Measurements from ENCODE around the gene AFF1. TPM values are rescaled to one million over a fixed set of nuclear protein-coding genes. Genes with fewer than 3 reads are reported as not detected.
"Not testable (repeated sequence)": the region's sequence is repeated elsewhere in the genome, so short reads cannot be mapped to it uniquely, and the experiment has no call there.

The AFF1 gene
- total RNA-seq, 4 donors from 2014 or later, result 72.5 to 128 (median 108) TPM

GRCh38 chr4:87141428-87141827 is 206.6 kb downstream of the AFF1 start:
- peak in 1 of 3 donors; percentile 62 for DNase-seq
- peak overlapping the region in 1 of 4 donors; percentile 23 for H3K27ac ChIP-seq
- TF ChIP-seq POLR2A (IDR thresholded peaks at IDR 0.05), result no peak
- TF ChIP-seq, protein P1, sequence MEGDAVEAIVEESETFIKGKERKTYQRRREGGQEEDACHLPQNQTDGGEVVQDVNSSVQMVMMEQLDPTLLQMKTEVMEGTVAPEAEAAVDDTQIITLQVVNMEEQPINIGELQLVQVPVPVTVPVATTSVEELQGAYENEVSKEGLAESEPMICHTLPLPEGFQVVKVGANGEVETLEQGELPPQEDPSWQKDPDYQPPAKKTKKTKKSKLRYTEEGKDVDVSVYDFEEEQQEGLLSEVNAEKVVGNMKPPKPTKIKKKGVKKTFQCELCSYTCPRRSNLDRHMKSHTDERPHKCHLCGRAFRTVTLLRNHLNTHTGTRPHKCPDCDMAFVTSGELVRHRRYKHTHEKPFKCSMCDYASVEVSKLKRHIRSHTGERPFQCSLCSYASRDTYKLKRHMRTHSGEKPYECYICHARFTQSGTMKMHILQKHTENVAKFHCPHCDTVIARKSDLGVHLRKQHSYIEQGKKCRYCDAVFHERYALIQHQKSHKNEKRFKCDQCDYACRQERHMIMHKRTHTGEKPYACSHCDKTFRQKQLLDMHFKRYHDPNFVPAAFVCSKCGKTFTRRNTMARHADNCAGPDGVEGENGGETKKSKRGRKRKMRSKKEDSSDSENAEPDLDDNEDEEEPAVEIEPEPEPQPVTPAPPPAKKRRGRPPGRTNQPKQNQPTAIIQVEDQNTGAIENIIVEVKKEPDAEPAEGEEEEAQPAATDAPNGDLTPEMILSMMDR (IDR thresholded peaks at IDR 0.05), result no peak
- peaks cover 0 to 13% (median 0%) of the 10 kb centered on the region in 4 donors for H3K4me1 ChIP-seq
- H3K9me3 ChIP-seq, result no peaks in the 10 kb centered on the region
- no peak overlapping the region for H3K4me3 ChIP-seq
- H3K36me3 ChIP-seq, result peaks cover 0 to 28% (median 0%) of the 10 kb centered on the region in 3 donors
- H3K27me3 ChIP-seq, result no peaks in the 10 kb centered on the region

GRCh38 chr4:87144356-87144755 is 209.5 kb downstream of the AFF1 start:
- Histone ChIP-seq H3K4me1 (peaks cover 0 to 13% (median 0%) of the 10 kb centered on the region in 4 donors), H3K27ac (peak overlapping the region in 2 of 4 donors; percentile 1 to 25), H3K9me3 (no peaks in the 10 kb centered on the region), H3K36me3 (peaks cover 0 to 12% (median 0%) of the 10 kb centered on the region in 3 donors), H3K4me3 (no peak overlapping the region), H3K27me3 (no peaks in the 10 kb centered on the region)
- DNase-seq, result no peak
- TF ChIP-seq, protein P1 (IDR thresholded peaks at IDR 0.05), result no peak
- no peak for TF ChIP-seq POLR2A (IDR thresholded peaks at IDR 0.05)

GRCh38 chr4:87145934-87146333 is 211.1 kb downstream of the AFF1 start:
- Histone ChIP-seq H3K4me1 (peaks cover 0 to 13% (median 0%) of the 10 kb centered on the region in 4 donors), H3K36me3 (peaks cover 0 to 12% (median 0%) of the 10 kb centered on the region in 3 donors)
- not testable (repeated sequence) for H3K27me3 ChIP-seq, H3K9me3 ChIP-seq, DNase-seq, H3K4me3 ChIP-seq, H3K27ac ChIP-seq

DNA sequence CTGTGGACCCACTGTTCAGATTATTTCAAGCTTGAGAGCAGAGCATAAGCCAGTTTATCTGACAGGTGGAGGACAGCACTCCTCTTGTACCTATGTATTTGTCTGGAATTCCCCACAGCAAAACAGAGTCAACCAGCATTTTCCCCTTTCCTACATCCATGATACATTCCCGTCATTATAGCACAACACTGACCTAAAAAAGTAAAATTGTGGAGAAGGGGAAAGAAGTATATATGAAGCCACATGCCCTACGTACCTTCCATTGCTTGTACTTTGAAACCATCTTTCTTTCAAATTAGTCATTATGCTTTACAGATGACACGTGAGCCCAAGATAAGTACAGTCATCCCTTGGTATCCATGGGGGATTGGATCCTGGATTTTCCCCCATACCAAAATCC is 212.3 kb downstream of the AFF1 start:
- peaks cover 0 to 12% (median 0%) of the 10 kb centered on the region in 4 donors for H3K4me1 ChIP-seq
- no peak for TF ChIP-seq POLR2A (IDR thresholded peaks at IDR 0.05)
- TF ChIP-seq, protein P1 (IDR thresholded peaks at IDR 0.05), result no peak
- H3K36me3 ChIP-seq, result peaks cover 0 to 12% (median 0%) of the 10 kb centered on the region in 3 donors
- H3K27me3 ChIP-seq, result no peaks in the 10 kb centered on the region
- no peak for DNase-seq
- no peaks in the 10 kb centered on the region for H3K9me3 ChIP-seq
- H3K4me3 ChIP-seq, result no peak overlapping the region
- no peak overlapping the region for H3K27ac ChIP-seq

GRCh38 chr4:87150498-87151261 is 215.9 kb downstream of the AFF1 start:
- no peaks in the 10 kb centered on the region for H3K9me3 ChIP-seq
- H3K4me3 ChIP-seq, result no peak overlapping the region
- TF ChIP-seq, protein P1 (IDR thresholded peaks at IDR 0.05), result peak; percentile 87 to 97 (median 94)
- TF ChIP-seq POLR2A (IDR thresholded peaks at IDR 0.05), result no peak
- H3K4me1 ChIP-seq, result peaks cover 0 to 11% (median 0%) of the 10 kb centered on the region in 4 donors
- no peaks in the 10 kb centered on the region for H3K36me3 ChIP-seq
- H3K27me3 ChIP-seq, result no peaks in the 10 kb centered on the region
- H3K27ac ChIP-seq, result no peak overlapping the region
- DNase-seq, result peak in 2 of 3 donors; percentile 39 to 59

DNA sequence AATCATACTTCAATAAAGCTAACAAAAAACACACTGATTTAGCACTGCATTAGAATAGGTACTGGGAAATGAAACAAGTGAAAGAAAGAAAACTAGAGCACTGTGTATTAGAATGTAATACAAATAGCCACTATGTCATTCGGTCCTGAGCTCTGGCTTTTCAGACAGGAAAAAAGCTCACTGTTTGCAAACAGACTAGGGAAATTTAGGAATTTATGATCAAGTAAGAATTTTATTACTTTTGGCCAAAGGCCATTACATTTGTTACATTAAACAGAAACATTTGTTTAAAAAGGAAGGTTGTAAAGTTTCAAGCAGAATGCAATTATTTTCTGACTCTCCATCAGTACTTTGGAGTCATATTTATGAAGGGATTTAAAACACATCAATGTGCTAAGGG is 216.9 kb downstream of the AFF1 start:
- Histone ChIP-seq H3K27ac (no peak overlapping the region), H3K9me3 (no peaks in the 10 kb centered on the region), H3K4me1 (peaks cover 0 to 11% (median 0%) of the 10 kb centered on the region in 4 donors), H3K36me3 (no peaks in the 10 kb centered on the region), H3K4me3 (no peak overlapping the region), H3K27me3 (no peaks in the 10 kb centered on the region)
- TF ChIP-seq, protein P1 (IDR thresholded peaks at IDR 0.05), result no peak
- TF ChIP-seq POLR2A (IDR thresholded peaks at IDR 0.05), result no peak
- no peak for DNase-seq
